ENCODE measurements around the gene RRBP1.

GRCh38 chr20:17653835-17654648, 28.0 kb downstream of the RRBP1 start:
- TF ChIP-seq CTCF (conservative IDR thresholded peaks at IDR 0.05; ENCODE audit: low read depth, low read length) (no peak), EZH2 (IDR thresholded peaks at IDR 0.05; ENCODE audit: borderline replicate concordance, low read depth, low read length, poor library complexity, severe bottlenecking) (no peak)
